ENCODE measurements around the gene STPG2.

Gene STPG2

GRCh38 chr4:98092833-98093439 is 50.3 kb downstream of the STPG2 start:
- DNase-seq, result no peak

DNA sequence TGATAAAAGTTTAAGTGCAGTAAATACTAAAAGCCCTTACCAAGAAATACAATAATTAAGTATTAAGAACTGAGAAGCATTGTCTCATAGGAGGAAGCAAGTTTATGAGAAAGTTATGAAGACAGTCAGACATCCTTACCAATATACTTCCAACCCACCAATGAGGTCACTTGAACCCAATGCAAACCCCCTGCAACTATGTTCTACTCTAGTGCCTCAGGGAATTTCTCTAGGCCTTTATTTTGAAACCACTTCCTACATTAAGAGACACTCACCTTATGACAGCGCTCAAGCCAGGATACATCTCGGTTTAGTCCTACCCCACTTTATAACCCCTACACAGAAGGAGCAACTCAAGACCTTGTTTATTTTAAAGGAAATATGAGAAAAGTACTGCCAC is 61.3 kb downstream of the STPG2 start:
- DNase-seq, result no peak

DNA sequence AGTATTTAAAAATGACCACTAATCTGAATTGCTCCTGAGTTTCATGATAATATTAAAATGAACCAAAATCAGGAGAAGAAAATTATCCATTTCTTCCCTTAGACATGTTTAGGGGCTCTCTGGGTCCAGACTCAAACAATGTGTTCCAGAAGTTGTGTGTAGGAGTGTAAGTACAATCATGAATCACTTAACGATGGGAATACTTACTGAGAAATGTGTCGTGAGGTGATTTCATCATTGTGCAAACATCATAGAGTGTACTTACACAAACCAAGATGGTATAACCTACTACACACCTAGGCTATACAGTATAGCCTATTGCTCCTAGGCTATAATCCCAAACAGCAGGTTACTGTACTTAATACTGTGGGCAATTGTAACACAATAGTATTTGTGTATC is 74.8 kb downstream of the STPG2 start:
- DNase-seq, result no peak

DNA sequence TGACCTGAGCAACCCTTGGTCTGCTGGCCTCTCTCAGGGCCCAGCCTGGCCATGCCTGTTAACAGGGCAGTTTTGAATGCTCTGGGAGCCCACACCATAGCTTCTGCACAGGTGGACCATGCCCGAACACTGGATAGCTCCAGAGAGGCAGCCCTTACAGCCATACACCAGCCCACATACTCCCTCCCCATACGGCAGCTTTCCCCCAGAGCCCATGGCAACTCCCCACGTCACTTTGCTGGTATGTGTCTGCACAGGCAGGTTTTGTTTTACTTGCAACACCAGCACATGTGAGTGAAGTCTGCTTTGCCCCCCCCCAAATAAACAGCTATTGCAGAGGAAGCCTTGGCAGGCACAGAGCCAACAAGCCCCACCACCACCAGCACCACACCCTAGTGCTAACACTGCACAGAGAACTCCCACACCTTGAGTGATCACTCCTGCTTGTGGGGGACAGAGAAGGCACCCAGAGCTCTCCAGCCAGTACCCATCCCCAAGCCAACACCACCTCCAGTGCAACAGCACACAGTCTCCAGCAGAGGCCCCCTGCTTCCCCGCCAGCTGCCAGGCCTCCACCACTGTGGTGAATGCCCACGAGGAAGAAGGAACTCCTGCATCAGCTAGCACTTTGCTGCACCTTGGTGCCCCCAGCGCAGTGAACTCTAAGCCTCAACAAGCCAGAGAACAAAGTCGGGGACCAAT is 87.3 kb downstream of the STPG2 start:
- no peak for DNase-seq

DNA sequence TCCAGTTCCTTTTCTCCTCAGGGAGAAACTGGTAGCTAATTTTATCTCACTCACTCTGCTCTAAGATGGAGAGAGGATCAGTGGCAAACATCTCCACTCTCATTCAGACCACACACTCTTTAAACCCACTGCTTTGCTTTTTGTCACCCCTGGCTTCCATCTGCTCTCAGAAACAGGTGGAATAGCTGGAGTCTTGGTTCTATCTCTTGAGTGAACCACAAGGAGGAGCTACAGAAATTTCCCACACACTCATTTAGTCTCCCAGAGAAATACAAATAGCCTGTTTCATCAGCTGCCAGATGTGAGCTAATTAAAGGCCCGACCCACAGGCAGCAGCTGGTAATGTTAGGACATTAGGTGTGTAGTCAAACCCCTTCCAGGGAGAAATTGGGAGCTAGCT is 96.6 kb downstream of the STPG2 start:
- no peak for DNase-seq

DNA sequence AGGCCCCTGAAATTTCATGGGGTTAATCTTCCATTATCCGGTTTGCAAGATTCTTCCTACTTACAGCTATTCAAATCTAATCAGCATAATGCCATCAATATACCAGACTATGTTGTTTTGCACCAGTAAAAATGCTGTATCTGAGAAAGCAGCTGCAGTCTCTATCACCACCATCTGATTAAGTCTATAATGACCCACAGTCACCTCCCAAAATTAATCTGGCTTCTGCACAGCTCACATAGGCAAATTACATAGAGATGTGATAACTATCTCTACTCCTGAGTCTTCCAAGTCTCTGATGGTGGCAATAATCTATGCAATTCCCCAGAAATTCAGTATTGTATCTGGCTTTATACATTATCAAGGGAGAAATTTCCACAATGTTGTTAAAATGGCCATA is 113.2 kb downstream of the STPG2 start:
- no peak for DNase-seq

- DNase-seq, result no peak
These were observed 115.4 kb downstream of the STPG2 start for GRCh38 chr4:98027827-98028226.

DNA sequence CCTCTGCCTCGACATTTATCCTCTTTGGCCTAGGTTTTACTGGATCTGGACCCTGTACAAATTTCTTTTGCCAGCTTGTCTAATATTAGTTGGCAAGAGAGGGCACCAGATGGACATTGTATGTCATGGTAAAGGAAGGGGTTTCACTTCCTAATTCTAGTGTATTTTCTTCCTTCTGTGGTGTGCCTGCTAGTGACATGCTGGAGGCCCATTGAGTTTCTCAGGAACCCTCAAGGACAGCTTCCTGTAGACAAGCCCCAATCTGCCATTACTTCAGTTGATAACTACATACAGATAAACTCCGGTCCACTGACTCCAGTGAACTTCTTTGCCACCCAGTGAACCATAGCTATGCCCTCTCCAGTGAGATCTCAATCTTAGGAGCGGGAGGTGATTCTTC is 116.9 kb downstream of the STPG2 start:
- no peak for DNase-seq

DNA sequence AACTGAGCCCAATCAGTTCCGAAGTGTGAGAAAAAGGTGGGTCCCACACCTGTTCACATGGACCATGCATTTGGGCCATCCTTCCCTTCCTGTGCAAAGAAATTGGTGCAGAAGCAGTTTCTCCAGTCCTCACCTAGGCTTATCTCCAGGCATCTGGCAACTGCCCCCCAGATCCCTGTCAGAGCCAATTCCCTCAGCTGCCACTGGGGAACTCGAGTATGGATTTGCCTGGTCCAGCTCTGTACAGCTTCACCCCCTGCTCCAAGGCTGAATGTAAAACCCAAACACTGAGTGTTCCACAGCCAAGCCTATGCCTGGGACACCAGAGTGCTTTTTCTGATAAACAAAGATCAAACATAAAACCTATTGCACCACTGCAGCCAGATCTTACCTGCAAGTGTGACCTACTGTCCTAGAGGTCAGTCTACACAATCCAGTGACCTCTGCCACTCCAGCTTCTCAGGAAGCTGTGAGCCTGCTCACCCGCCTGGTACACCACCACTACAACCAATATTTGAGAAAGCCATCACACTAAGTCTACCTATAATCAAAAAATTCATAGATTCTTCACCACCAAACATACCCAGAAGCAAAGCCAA is 136.4 kb downstream of the STPG2 start:
- DNase-seq, result no peak

- DNase-seq, result no peak
These were observed 137.2 kb downstream of the STPG2 start for GRCh38 chr4:98006060-98006459.

- DNase-seq, result no peak
These were observed 142.3 kb downstream of the STPG2 start for GRCh38 chr4:98000940-98001339.

DNA sequence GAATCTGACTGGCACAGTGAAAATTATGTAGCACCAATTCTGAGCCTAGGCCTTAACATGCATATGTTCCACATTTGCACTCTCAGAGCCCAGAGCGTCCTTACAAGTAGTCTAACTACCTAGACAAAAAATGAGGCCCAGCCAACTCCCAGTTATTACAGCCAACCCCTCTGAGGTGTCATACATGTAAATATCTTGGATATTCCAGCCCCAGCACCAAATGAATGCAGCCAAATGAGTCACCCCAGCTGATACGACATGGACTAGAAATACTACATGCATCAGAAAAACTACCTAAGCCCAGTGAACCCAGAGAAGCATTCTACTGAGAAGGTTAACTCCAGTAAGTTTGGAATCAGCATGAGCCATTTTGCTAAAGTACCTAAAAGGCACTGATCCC is 145.1 kb downstream of the STPG2 start:
- DNase-seq, result no peak

DNA sequence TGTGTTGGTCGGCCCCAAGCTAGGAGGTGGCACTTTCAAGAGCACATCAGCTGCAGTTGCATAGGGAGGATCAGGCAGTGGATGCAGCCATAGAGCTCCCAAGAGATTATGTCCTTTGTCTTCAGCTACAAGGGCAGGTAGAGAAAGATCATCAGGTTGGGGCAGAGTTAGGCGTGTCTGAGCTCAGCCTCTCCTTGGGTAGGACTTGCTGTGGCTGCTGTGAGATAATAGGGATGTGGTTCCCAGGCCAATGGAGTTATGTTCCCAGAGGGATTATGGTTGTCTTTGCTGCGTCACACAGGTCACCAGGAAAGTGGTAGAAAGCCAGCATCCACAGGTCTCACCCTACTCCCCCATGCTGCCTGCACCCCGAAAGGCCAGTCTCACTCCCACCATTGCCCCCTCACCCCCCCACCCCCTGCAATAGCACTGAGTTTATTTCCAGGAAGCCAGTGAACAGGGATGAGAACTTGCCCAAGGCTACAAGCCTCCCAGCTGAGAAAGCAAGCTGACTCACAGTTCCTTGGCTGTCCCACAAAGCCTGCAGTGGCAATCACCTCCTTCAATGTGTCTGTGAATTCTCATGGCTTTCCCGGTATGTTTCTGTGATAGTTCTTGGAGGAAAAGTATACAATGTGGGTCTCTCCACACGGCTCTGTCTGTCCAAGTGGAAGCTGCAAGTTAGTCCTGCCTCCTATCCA is 148.4 kb downstream of the STPG2 start:
- no peak for DNase-seq

- no peak for DNase-seq
These were observed 152.9 kb downstream of the STPG2 start for GRCh38 chr4:97990409-97990808.

- no peak for DNase-seq
These were observed 156.1 kb downstream of the STPG2 start for GRCh38 chr4:97987019-97987648.

DNA sequence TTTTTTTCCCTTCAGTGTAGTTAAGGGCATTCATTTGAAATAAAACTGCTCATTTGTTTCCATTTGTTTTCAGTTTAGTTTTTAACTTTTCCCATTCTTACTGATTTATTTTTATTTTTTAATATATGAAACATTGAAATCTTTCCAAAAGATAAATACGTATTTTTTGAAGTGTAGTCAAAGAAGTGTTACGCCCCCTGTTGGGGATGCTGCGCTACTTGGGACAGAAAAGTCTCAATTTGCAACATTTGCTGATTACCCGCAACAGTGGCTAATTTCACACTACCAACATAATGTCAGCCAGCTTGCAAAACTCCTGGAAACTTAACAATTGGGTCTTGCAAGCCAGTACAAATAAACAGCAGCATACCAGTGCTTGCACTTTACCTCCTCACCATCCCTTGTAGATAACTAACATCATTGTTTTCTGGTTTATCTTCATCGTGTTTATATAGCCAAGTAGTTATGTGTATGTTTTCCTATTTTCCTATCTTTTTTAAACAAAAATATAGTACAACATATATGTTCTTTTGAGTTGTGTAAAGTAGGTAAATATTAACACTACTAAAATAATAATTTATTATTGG is 158.6 kb downstream of the STPG2 start:
- DNase-seq, result no peak

- DNase-seq, result no peak
These were observed 164.3 kb downstream of the STPG2 start for GRCh38 chr4:97978791-97979488.

GRCh38 chr4:97953171-97953941 is 189.9 kb downstream of the STPG2 start:
- DNase-seq, result no peak

DNA sequence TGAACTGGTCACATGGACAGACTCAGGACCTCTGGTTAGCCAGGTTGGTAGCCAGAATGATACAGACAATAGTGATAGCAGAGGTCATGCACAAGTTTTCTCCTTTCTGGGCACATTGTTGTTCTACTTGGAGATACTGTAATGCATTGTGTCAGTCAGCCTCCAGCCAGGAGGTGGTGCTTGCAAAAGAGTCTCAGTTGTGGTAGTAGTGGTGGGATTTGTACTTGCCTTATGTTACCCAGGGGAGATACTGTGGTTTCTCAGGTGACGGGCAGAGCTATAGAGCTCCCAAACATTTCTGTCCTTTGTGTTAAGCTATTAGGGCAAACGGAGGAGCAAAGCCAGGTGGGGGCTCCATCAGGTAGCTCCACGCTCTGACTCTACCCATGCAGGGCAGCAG is 190.5 kb downstream of the STPG2 start:
- DNase-seq, result no peak

GRCh38 chr4:97950836-97951235 is 192.4 kb downstream of the STPG2 start:
- DNase-seq, result no peak

GRCh38 chr4:97942951-97943350 is 200.3 kb downstream of the STPG2 start:
- no peak for DNase-seq

DNA sequence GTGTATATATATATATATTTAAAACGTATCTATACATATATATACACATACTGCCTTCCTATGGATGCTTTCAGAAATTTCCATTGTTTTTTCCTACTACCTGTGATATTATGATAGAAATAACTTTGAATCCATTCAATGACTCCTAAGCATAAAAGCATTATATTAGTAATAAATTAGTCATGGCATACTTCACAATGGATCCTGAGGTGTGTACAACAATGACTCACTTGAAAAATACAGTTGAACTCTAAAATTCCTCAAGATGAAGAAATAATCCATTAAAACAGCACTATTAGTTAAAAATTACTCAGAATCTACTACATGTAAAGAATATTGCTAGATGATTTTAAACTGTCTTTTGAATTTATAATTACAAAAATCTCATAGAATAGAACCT is 201.1 kb downstream of the STPG2 start:
- no peak for DNase-seq

Measured in NCI-H510A (cell line).